Measurements from ENCODE around the gene IFNK.
A peak's percentile ranks its signal among the peaks of the same experiment; 100 is the strongest.

IFNK gene

DNA sequence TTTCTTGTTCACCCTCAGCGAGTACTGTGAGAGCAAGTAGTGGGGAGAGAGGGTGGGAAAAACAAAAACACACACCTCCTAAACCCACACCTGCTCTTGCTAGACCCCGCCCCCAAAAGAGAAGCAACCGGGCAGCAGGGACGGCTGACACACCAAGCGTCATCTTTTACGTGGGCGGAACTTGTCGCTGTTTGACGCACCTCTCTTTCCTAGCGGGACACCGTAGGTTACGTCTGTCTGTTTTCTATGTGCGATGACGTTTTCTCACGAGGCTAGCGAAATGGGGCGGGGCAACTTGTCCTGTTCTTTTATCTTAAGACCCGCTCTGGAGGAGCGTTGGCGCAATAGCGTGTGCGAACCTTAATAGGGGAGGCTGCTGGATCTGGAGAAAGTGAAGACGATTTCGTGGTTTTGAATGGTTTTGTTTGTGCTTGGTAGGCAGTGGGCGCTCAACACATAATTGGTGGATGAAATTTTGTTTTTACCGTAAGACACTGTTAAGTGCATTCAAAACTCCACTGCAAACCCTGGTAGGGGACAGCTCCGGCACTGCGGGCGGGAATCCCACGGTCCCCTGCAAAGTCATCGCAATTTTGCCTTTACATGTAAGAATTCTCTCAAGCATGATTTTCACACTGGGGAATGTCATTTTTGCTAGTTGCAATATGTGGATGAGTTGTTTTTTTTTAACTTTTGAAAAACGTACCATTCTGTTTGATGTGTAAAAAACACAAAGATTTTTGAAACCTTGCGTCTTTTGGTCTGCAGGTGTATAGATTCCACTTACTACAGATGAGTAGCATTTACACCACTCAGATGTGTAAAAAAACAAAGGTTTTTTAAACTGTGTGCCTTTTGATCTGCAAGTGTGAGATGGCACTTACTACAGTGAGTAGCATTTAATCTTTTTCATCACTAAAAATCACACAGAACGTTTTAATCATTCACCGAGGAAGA is 49.8 kb downstream of the IFNK start:
- peak; percentile 92 for DNase-seq
